ENCODE results near the gene SIGLEC1.

The SIGLEC1 gene

GRCh38 chr20:3663031-3663701 is 49.2 kb downstream of the SIGLEC1 start, which contains the start of gene GFRA4:
TSS of gene GFRA4 (minus strand) at chr20:3663399. CDS start at chr20:3663399, 0 bp downstream.
- no peak within 1 kb of the TSS for H3K9ac ChIP-seq (ENCODE audit: insufficient read length)
- no peaks in the 10 kb centered on the region for H3K36me3 ChIP-seq (ENCODE audit: insufficient read depth, low read length)
- no peak for TF ChIP-seq FOXP2 (optimal IDR thresholded peaks at IDR 0.05; ENCODE audit: control extremely low read depth, extremely low read length, insufficient read depth)
- DNase-seq (ENCODE audit: low read depth, low spot score) = no peak
- no peaks in the 10 kb centered on the region for H3K9me3 ChIP-seq (ENCODE audit: low read depth, low read length)
- H3K4me3 ChIP-seq = no peak within 1 kb of the TSS
- no peak within 1 kb of the TSS for H3K27ac ChIP-seq

Measured in SK-N-MC (cell line).